Cardiac muscle cell (in vitro differentiated cells and primary cell): ENCODE results near the gene TWIST1. TPM values are rescaled to one million over a fixed set of nuclear protein-coding genes. Genes with fewer than 3 reads are reported as not detected.

ENCODE experiments used
- DNase-seq, 2 donors: peaks; one replicate each; pipeline versions ENCODE4 v3.0.0 to v3.0.0-alpha.2; 2010 to 2017; ENCODE audit warnings: low read depth in 1 of 2, low spot score in 1 of 2
- H3K27ac ChIP-seq: fragments of 200-600 bp; sonication (generic); 2 replicates; pipeline ENCODE4 v1.5.1; 2016
- H3K27me3 ChIP-seq: fragments of 200-600 bp; sonication (generic); 2 replicates; pipeline ENCODE4 v1.6.0; 2016; ENCODE audit warnings: control low read depth
- H3K36me3 ChIP-seq: fragments of 200-600 bp; sonication (generic); 2 replicates; pipeline ENCODE4 v1.5.1; 2016; ENCODE audit warnings: control low read depth
- H3K4me1 ChIP-seq: fragments of 200-600 bp; sonication (generic); 2 replicates; pipeline ENCODE4 v1.8.1; 2017; ENCODE audit warnings: low read depth, mild to moderate bottlenecking, mixed run types
- H3K4me3 ChIP-seq: fragments of 200-600 bp; sonication (generic); 2 replicates; pipeline ENCODE4 v1.5.1; 2016; ENCODE audit warnings: mild to moderate bottlenecking
- H3K9me3 ChIP-seq: fragments of 200-600 bp; sonication (generic); 2 replicates; pipeline ENCODE4 v1.5.1; 2017; ENCODE audit warnings: low read depth, mild to moderate bottlenecking, control low read depth
- polyA plus RNA-seq: library from polyadenylated mRNA; unstranded; fragments of >200 nt; fragmentation: Nextera tagmentation; extraction: Ambion mirVana; gene quantifications from 2 replicates; pipeline ENCODE4 v1.2.1, GENCODE V29; 2016
- total RNA-seq: library from RNA; depleted of rRNA; stranded (reverse); fragments of >200 nt; gene quantifications from 2 replicates; pipeline ENCODE4 v1.2.3, GENCODE V29; 2016
- TF ChIP-seq, protein P1 (sequence below): IDR thresholded peaks from 2 replicates; pipeline ENCODE4 v1.5.1; 2012; ENCODE audit warnings: low read depth, mild to moderate bottlenecking, low read length

Gene TWIST1
- total and polyA plus RNA-seq, 2 experiments from 2014 or later: 21.4 to 44.6 TPM

DNA sequence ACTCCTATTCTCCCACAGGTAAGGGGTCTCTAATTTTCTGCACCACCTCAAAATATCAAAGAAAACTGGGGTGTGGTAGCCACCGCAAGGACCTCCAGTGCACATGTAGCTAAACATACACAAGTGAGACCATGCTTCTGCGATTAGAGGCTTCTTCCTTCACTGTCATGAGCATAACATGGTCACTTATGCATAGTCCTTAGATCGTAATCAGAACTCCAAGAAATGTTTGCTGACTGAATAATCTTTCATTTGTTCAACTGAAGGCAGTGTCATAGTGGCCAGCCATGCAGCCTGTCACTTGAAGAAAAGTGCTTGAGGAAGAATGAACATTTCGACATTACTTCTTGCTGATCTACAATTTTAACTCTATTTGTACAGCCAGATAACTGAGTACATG lies 14.6 kb downstream of the TWIST1 start:
- TF ChIP-seq, protein P1, sequence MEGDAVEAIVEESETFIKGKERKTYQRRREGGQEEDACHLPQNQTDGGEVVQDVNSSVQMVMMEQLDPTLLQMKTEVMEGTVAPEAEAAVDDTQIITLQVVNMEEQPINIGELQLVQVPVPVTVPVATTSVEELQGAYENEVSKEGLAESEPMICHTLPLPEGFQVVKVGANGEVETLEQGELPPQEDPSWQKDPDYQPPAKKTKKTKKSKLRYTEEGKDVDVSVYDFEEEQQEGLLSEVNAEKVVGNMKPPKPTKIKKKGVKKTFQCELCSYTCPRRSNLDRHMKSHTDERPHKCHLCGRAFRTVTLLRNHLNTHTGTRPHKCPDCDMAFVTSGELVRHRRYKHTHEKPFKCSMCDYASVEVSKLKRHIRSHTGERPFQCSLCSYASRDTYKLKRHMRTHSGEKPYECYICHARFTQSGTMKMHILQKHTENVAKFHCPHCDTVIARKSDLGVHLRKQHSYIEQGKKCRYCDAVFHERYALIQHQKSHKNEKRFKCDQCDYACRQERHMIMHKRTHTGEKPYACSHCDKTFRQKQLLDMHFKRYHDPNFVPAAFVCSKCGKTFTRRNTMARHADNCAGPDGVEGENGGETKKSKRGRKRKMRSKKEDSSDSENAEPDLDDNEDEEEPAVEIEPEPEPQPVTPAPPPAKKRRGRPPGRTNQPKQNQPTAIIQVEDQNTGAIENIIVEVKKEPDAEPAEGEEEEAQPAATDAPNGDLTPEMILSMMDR: no peak
- no peak overlapping the region for H3K27ac ChIP-seq
- DNase-seq: no peak
- no peaks in the 10 kb centered on the region for H3K9me3 ChIP-seq
- H3K4me1 ChIP-seq: peaks cover 4% of the 10 kb centered on the region
- no peak overlapping the region for H3K4me3 ChIP-seq
- H3K36me3 ChIP-seq: no peaks in the 10 kb centered on the region
- peaks cover 32% of the 10 kb centered on the region for H3K27me3 ChIP-seq

- Histone ChIP-seq H3K4me3 (no peak overlapping the region), H3K36me3 (no peaks in the 10 kb centered on the region), H3K4me1 (peaks cover 2% of the 10 kb centered on the region), H3K27me3 (peaks cover 26% of the 10 kb centered on the region), H3K27ac (no peak overlapping the region), H3K9me3 (no peaks in the 10 kb centered on the region)
- DNase-seq: no peak
- TF ChIP-seq, protein P1: no peak
Observed at GRCh38 chr7:19101909-19102308, 15.5 kb downstream of the TWIST1 start.

DNA sequence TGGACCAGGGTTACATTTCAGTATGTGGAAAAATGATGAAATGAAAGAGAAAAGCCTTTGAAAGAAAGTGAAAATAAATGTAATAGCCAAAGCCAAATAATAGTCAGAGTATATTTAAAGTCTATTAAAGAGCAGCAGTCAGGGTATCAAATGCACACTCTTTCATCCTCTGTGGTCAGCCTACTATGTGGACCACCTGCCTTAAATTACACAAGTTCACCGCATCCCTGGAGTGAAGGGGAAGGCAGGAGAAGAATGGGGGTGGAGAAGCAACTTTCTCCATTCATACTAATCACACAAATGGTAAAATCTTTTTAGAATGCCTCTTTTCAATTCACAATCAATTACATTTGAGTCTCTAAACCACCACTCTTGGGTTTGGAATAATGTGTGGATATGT lies 16.0 kb downstream of the TWIST1 start:
- no peak overlapping the region for H3K27ac ChIP-seq
- H3K36me3 ChIP-seq: no peaks in the 10 kb centered on the region
- H3K4me3 ChIP-seq: no peak overlapping the region
- H3K9me3 ChIP-seq: no peaks in the 10 kb centered on the region
- H3K4me1 ChIP-seq: no peaks in the 10 kb centered on the region
- DNase-seq: no peak
- peaks cover 21% of the 10 kb centered on the region for H3K27me3 ChIP-seq
- TF ChIP-seq, protein P1: no peak

DNA sequence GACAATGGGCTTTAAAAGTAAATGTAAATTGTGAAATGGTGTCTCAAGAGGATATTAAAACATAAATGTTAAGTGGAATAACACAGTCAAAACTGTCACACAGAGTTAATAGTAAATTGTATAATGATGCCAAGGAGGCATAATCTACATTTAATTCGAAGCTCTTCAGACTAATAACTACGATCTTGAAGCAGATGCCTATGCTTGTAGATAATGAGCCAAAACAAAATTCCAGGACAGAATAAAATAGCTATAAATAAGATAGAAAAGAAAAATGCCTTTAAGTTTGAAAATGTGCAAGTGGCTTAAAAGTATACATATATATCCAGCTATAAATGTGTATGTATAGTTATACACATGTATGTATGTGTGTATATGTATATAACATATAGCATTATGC lies 17.5 kb downstream of the TWIST1 start:
- Histone ChIP-seq H3K36me3 (no peaks in the 10 kb centered on the region), H3K4me1 (no peaks in the 10 kb centered on the region), H3K9me3 (no peaks in the 10 kb centered on the region), H3K4me3 (no peak overlapping the region), H3K27ac (no peak overlapping the region), H3K27me3 (peaks cover 6% of the 10 kb centered on the region)
- no peak for DNase-seq
- TF ChIP-seq, protein P1: no peak

DNA sequence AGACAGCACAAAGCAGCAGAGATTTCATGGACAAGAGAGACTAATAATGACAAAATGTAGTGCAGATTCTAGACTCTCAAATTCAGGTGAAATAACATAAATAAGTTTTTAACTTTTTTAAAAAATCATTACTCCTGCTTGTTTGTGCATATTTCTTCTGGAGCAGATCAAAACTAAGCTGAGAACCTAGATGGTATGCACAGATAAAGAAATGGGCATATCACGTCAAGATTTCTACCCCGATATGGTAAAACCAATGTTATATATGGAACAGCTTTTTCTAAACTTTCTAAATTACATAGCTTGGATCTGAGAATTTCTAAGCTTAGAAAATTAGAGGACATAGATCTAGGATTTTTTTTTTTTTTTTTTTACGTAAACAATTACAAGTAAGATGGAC lies 18.2 kb downstream of the TWIST1 start:
- Histone ChIP-seq H3K27ac (no peak overlapping the region), H3K9me3 (no peaks in the 10 kb centered on the region), H3K27me3 (no peaks in the 10 kb centered on the region), H3K4me3 (no peak overlapping the region), H3K4me1 (no peaks in the 10 kb centered on the region), H3K36me3 (no peaks in the 10 kb centered on the region)
- DNase-seq: no peak
- TF ChIP-seq, protein P1: no peak

GRCh38 chr7:19098510-19098909 lies 18.9 kb downstream of the TWIST1 start:
- no peak for DNase-seq
- Histone ChIP-seq H3K4me3 (no peak overlapping the region), H3K36me3 (no peaks in the 10 kb centered on the region), H3K27ac (no peak overlapping the region), H3K9me3 (no peaks in the 10 kb centered on the region), H3K4me1 (no peaks in the 10 kb centered on the region), H3K27me3 (no peaks in the 10 kb centered on the region)
- TF ChIP-seq, protein P1: no peak
